Heart right ventricle (tissue), 16 donors: ENCODE measurements around the gene GP5. TPM values are rescaled to one million over a fixed set of nuclear protein-coding genes. Genes with fewer than 3 reads are reported as not detected.

ENCODE experiments used
- ATAC-seq, 8 donors: fragments of 200-7000 bp; cut with Tn5 transposase; one replicate each; pipeline ENCODE4 v1.9.1; 2020; ENCODE audit warnings: mild to moderate bottlenecking in 8 of 8, moderate library complexity in 8 of 8, moderate number of reproducible peaks in 1 of 8
- DNase-seq, 2 donors: peaks; one replicate each; pipeline ENCODE4 v3.0.0-alpha.2; 2020
- H3K27ac ChIP-seq, 10 donors: fragments of 200-600 bp; sonication (generic) in 2 of 10; one replicate each; pipeline versions ENCODE4 v1.5.0 to v1.8.0; 2020 to 2022; ENCODE audit warnings: mild to moderate bottlenecking in 3 of 10
- H3K27me3 ChIP-seq, 7 donors: fragments of 200-600 bp; one replicate each; pipeline ENCODE4 v1.8.0; 2021 to 2022; ENCODE audit warnings: mild to moderate bottlenecking in 2 of 7
- H3K36me3 ChIP-seq, 9 donors: fragments of 200-600 bp; sonication (generic) in 1 of 9; one replicate each; pipeline versions ENCODE4 v1.5.0 to v1.8.0; 2020 to 2022; ENCODE audit warnings: mild to moderate bottlenecking in 2 of 9
- H3K4me1 ChIP-seq, 9 donors: fragments of 200-600 bp; sonication (generic) in 1 of 9; one replicate each; pipeline versions ENCODE4 v1.5.0 to v1.8.0; 2020 to 2022; ENCODE audit warnings: mild to moderate bottlenecking in 4 of 9
- H3K4me3 ChIP-seq, 10 donors: fragments of 200-600 bp; sonication (generic) in 2 of 10; one replicate each; pipeline versions ENCODE4 v1.5.0 to v1.8.0; 2020 to 2022; ENCODE audit warnings: mild to moderate bottlenecking in 7 of 10, moderate library complexity in 2 of 10
- H3K9me3 ChIP-seq, 11 donors: fragments of 200-600 bp in 10 of 11; sonication (generic) in 2 of 11; one replicate each; pipeline versions ENCODE4 v1.5.0 to v1.8.0; 2013 to 2022; ENCODE audit warnings: mild to moderate bottlenecking in 2 of 11, control low read depth in 1 of 11, moderate library complexity in 1 of 11
- CTCF ChIP-seq, 9 donors: fragments of 200-600 bp; sonication (generic) in 2 of 9; IDR thresholded peaks; one replicate each; pipeline versions ENCODE4 v1.5.0 to v1.8.0; 2021 to 2022; ENCODE audit warnings: antibody characterized with exemption in 9 of 9, mild to moderate bottlenecking in 5 of 9, moderate library complexity in 1 of 9
- WGBS, 2 donors: extraction: QIAGEN DNeasy Blood & Tissue Kit; methylation state at CpG; one replicate each; pipeline ENCODE4 v1.1.7; 2013; ENCODE audit warnings: inconsistent platforms in 1 of 2; 5-methylcytosine and 5-hydroxymethylcytosine counted together
- intact Hi-C, 10 donors: fragments of 100-400 bp; cut with DNase I; formaldehyde crosslinking; loops; one replicate each; pipeline versions ENCODE4 v1.11.1 to v1.14.2; 2022
- polyA plus RNA-seq, 2 donors: library from polyadenylated mRNA; stranded (reverse); fragments of 200-250 nt; gene quantifications; one replicate each; pipeline ENCODE4 v1.2.3, GENCODE V29; 2013
- total RNA-seq, 10 donors: library from RNA; stranded (reverse); fragmentation: NEBNext Ultra II Directional in 3 of 10; extraction: Animal tissue kit (Norgen Biotek cat#: 25700) in 3 of 10; gene quantifications; one replicate each; pipeline versions ENCODE4 v1.2.1 to v1.2.4, GENCODE V29; 2021 to 2023
- donor health status: Arrhythmogenic right ventricular cardiomyopathy.
- donor health status: ischemic (EF 13 %, LVEDD 7.1; RV severe dilation, severe dysfunction).
- donor health status: healthy with polysubstance abuse.
- donor health status: DM: no; HTN: yes; CAD: no.
- donor health status: DM: no; HTN: no; CAD: no.
- donor health status: ischemic (EF 25% LVEDD 6.9; RV normal size, moderate dysfunction).
- donor health status: ischemic (EF 25% LVEDD 5.7; RV mildly dilated, moderate dysfunction).
- donor health status: healthy.
- donor health status: DM: yes; HTN: yes; CAD: no.
- donor health status: Ischemic cardiomyopathy.
- donor health status: ischemic (EF 35%, LVEDD 5.7; RV mildly dilated, moderate dysfunction).
- donor health status: nonischemic (EF 11% LVEDD 7.7; RV severe dilation, severe dysfunction).
- donor health status: DM: yes; HTN: yes; CAD: no.
- donor health status: PGD.
- donor health status: ischemic (EF 29% LVEDD 5.4; RV normal size, mild dysfunction).
- donor health status: nonischemic (EF 23%, LVEDD 6.1; RV moderate dilation, normal function).

Gene GP5
- total and polyA plus RNA-seq, 12 donors = 0.01 to 0.21 (median 0.13) TPM; not detected in 5

- no peaks in the 10 kb centered on the region for H3K4me1 ChIP-seq
- 86 to 95% methylated on average over 2 of the region's 2 CpGs for WGBS, 2 donors
- no peak for TF ChIP-seq CTCF (IDR thresholded peaks at IDR 0.05)
- H3K4me3 ChIP-seq = no peak overlapping the region
- H3K9me3 ChIP-seq = no peaks in the 10 kb centered on the region
- intact Hi-C loops = no loop called here
- DNase-seq (no peak), ATAC-seq (no peak)
- H3K27me3 ChIP-seq = peaks cover 0 to 18% (median 4%) of the 10 kb centered on the region in 7 donors
- no peaks in the 10 kb centered on the region for H3K36me3 ChIP-seq
- no peak overlapping the region for H3K27ac ChIP-seq
These were observed 44.8 kb downstream of the GP5 start for GRCh38 chr3:194354315-194354714.

GRCh38 chr3:194352667-194353246 is 46.3 kb downstream of the GP5 start:
- DNase-seq (no peak), ATAC-seq (peak in 2 of 8 donors; percentile 11 to 12)
- H3K4me1 ChIP-seq = no peaks in the 10 kb centered on the region
- 91 to 94% methylated on average over 10 of the region's 10 CpGs for WGBS, 2 donors
- H3K9me3 ChIP-seq = no peaks in the 10 kb centered on the region
- intact Hi-C loops = no loop called here
- TF ChIP-seq CTCF (IDR thresholded peaks at IDR 0.05) = no peak
- no peak overlapping the region for H3K27ac ChIP-seq
- peaks cover 0 to 12% (median under 1%) of the 10 kb centered on the region in 7 donors for H3K27me3 ChIP-seq
- no peaks in the 10 kb centered on the region for H3K36me3 ChIP-seq
- H3K4me3 ChIP-seq = no peak overlapping the region

GRCh38 chr3:194351952-194352536 is 47.0 kb downstream of the GP5 start:
- intact Hi-C loops = no loop called here
- 90 to 94% methylated on average over 14 of the region's 14 CpGs for WGBS, 2 donors
- Histone ChIP-seq H3K36me3 (no peaks in the 10 kb centered on the region), H3K27ac (no peak overlapping the region), H3K27me3 (peaks cover 0 to 8% (median 0%) of the 10 kb centered on the region in 7 donors), H3K9me3 (no peaks in the 10 kb centered on the region), H3K4me3 (no peak overlapping the region), H3K4me1 (no peaks in the 10 kb centered on the region)
- DNase-seq = no peak
- ATAC-seq = peak in 2 of 8 donors; percentile 23 to 40
- no peak for TF ChIP-seq CTCF (IDR thresholded peaks at IDR 0.05)

- intact Hi-C loops = no loop called here
- H3K4me1 ChIP-seq = no peaks in the 10 kb centered on the region
- WGBS, 2 donors = 89 to 90% methylated on average over 24 of the region's 24 CpGs
These were observed 47.9 kb downstream of the GP5 start, which contains the start of gene CPN2 for GRCh38 chr3:194351080-194351672. Gene CPN2, minus strand, starts transcription at chr3:194351328. Its CDS starts 8,626 bp downstream, at chr3:194342702.

More at GRCh38 chr3:194351080-194351672, 47.9 kb downstream of the GP5 start, which contains the start of gene CPN2:
- Histone ChIP-seq H3K27ac (no peak within 1 kb of the TSS), H3K36me3 (no peaks in the 10 kb centered on the region), H3K9me3 (no peaks in the 10 kb centered on the region), H3K27me3 (peaks cover 0 to 1% (median 0%) of the 10 kb centered on the region in 7 donors), H3K4me3 (no peak within 1 kb of the TSS)
- ATAC-seq = peak in 4 of 8 donors; percentile 12 to 35 (median 29)
- DNase-seq = no peak
- TF ChIP-seq CTCF (IDR thresholded peaks at IDR 0.05) = no peak
